ENCODE data around the gene NLGN4X. TPM values are rescaled to one million over a fixed set of nuclear protein-coding genes. Genes with fewer than 3 reads are reported as not detected.

The NLGN4X gene
- polyA plus RNA-seq, 4 donors: 11.1 to 15.7 (median 14.6) TPM

- DNase-seq (ENCODE audit: low read depth in 4 of 4, low spot score in 3 of 4): no peak
Measured at GRCh38 chrX:6159468-6159867, 69.2 kb downstream of the NLGN4X start.

- no peak for DNase-seq (ENCODE audit: low read depth in 4 of 4, low spot score in 3 of 4)
Measured at GRCh38 chrX:6151971-6152370, 76.7 kb downstream of the NLGN4X start.

GRCh38 chrX:6149060-6149872, 79.4 kb downstream of the NLGN4X start:
- no peak for DNase-seq (ENCODE audit: low read depth in 4 of 4, low spot score in 3 of 4)

- no peak for DNase-seq (ENCODE audit: low read depth in 4 of 4, low spot score in 3 of 4)
Measured at GRCh38 chrX:6134255-6134654, 94.4 kb downstream of the NLGN4X start.

GRCh38 chrX:6132970-6133369, 95.7 kb downstream of the NLGN4X start:
- no peak for DNase-seq (ENCODE audit: low read depth in 4 of 4, low spot score in 3 of 4)

- no peak for DNase-seq (ENCODE audit: low read depth in 4 of 4, low spot score in 3 of 4)
Measured at GRCh38 chrX:6131287-6131686, 97.4 kb downstream of the NLGN4X start.

- no peak for DNase-seq (ENCODE audit: low read depth in 4 of 4, low spot score in 3 of 4)
Measured at GRCh38 chrX:6129195-6129594, 99.5 kb downstream of the NLGN4X start.

- DNase-seq (ENCODE audit: low read depth in 4 of 4, low spot score in 3 of 4): no peak
Measured at GRCh38 chrX:6120329-6120728, 108.3 kb downstream of the NLGN4X start.

GRCh38 chrX:6095469-6095868, 133.2 kb downstream of the NLGN4X start:
- DNase-seq (ENCODE audit: low read depth in 4 of 4, low spot score in 3 of 4): no peak

- DNase-seq (ENCODE audit: low read depth in 4 of 4, low spot score in 3 of 4): no peak
Measured at GRCh38 chrX:6074532-6074931, 154.1 kb downstream of the NLGN4X start.

GRCh38 chrX:6071731-6072130, 156.9 kb downstream of the NLGN4X start:
- DNase-seq (ENCODE audit: low read depth in 4 of 4, low spot score in 3 of 4): no peak

GRCh38 chrX:6067600-6067999, 161.1 kb downstream of the NLGN4X start:
- DNase-seq (ENCODE audit: low read depth in 4 of 4, low spot score in 3 of 4): no peak

- peak in 1 of 4 donors; percentile 5 for DNase-seq (ENCODE audit: low read depth in 4 of 4, low spot score in 3 of 4)
Measured at GRCh38 chrX:6053141-6053540, 175.5 kb downstream of the NLGN4X start.

- no peak for DNase-seq (ENCODE audit: low read depth in 4 of 4, low spot score in 3 of 4)
Measured at GRCh38 chrX:6052111-6052745, 176.4 kb downstream of the NLGN4X start.

- DNase-seq (ENCODE audit: low read depth in 4 of 4, low spot score in 3 of 4): no peak
Measured at GRCh38 chrX:6049132-6049531, 179.5 kb downstream of the NLGN4X start.

- DNase-seq (ENCODE audit: low read depth in 4 of 4, low spot score in 3 of 4): no peak
Measured at GRCh38 chrX:6041630-6042029, 187.0 kb downstream of the NLGN4X start.

GRCh38 chrX:6029014-6029413, 199.7 kb downstream of the NLGN4X start:
- DNase-seq (ENCODE audit: low read depth in 4 of 4, low spot score in 3 of 4): no peak

- DNase-seq (ENCODE audit: low read depth in 4 of 4, low spot score in 3 of 4): no peak
Measured at GRCh38 chrX:6026980-6027379, 201.7 kb downstream of the NLGN4X start.

- DNase-seq (ENCODE audit: low read depth in 4 of 4, low spot score in 3 of 4): no peak
Measured at GRCh38 chrX:6026429-6026828, 202.2 kb downstream of the NLGN4X start.

- DNase-seq (ENCODE audit: low read depth in 4 of 4, low spot score in 3 of 4): no peak
Measured at GRCh38 chrX:6024204-6024603, 204.5 kb downstream of the NLGN4X start.

- peak; percentile 7 to 26 (median 14) for DNase-seq (ENCODE audit: low read depth in 4 of 4, low spot score in 3 of 4)
Measured at GRCh38 chrX:6021316-6022091, 207.2 kb downstream of the NLGN4X start.
